PC-3 (cell line): ENCODE measurements around the gene TMEM233.

ENCODE experiments used
- EZH2 ChIP-seq: fragments of 300-600 bp; sonication (generic); IDR thresholded peaks from one replicate; pipeline ENCODE4 v1.6.1; 2017; ENCODE audit warnings: antibody characterized with exemption, mild to moderate bottlenecking, low read length; ENCODE audit not compliant: unreplicated experiment
- TF ChIP-seq, protein P1 (sequence below): fragments of 300-600 bp; sonication (generic); conservative IDR thresholded peaks from 2 replicates; pipeline ENCODE4 v1.5.1; 2017; ENCODE audit warnings: antibody characterized with exemption, low read depth, mild to moderate bottlenecking, low read length

- TF ChIP-seq, protein P1, sequence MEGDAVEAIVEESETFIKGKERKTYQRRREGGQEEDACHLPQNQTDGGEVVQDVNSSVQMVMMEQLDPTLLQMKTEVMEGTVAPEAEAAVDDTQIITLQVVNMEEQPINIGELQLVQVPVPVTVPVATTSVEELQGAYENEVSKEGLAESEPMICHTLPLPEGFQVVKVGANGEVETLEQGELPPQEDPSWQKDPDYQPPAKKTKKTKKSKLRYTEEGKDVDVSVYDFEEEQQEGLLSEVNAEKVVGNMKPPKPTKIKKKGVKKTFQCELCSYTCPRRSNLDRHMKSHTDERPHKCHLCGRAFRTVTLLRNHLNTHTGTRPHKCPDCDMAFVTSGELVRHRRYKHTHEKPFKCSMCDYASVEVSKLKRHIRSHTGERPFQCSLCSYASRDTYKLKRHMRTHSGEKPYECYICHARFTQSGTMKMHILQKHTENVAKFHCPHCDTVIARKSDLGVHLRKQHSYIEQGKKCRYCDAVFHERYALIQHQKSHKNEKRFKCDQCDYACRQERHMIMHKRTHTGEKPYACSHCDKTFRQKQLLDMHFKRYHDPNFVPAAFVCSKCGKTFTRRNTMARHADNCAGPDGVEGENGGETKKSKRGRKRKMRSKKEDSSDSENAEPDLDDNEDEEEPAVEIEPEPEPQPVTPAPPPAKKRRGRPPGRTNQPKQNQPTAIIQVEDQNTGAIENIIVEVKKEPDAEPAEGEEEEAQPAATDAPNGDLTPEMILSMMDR = no peak
- no peak for TF ChIP-seq EZH2
Observed at GRCh38 chr12:119627686-119628085, 34.1 kb downstream of the TMEM233 start.
